B cell (primary cell): ENCODE measurements around the gene GRM8.

Experiments
- CTCF ChIP-seq: fragments of 200-600 bp; IDR thresholded peaks from one replicate; pipeline ENCODE4 v1.8.0; 2022; ENCODE audit warnings: antibody characterized with exemption, mild to moderate bottlenecking
- EZH2 ChIP-seq: IDR thresholded peaks from 2 replicates; pipeline ENCODE4 v1.6.1; 2012; ENCODE audit warnings: borderline replicate concordance, low read depth, mild to moderate bottlenecking, moderate library complexity, low read length; ENCODE audit not compliant: insufficient read depth, poor library complexity, severe bottlenecking

- TF ChIP-seq EZH2 (no peak), CTCF (no peak)
Measured at GRCh38 chr7:126689037-126689436, 563.7 kb downstream of the GRM8 start.
